GM23248 (cell line): ENCODE measurements around the gene CCDC47. TPM values are rescaled to one million over a fixed set of nuclear protein-coding genes. Genes with fewer than 3 reads are reported as not detected.

Experiments
- DNase-seq: peaks from one replicate; pipeline ENCODE4 v3.0.0-alpha.2; 2015
- H2AFZ ChIP-seq: fragments of 200-600 bp; sonication (generic); 2 replicates; pipeline ENCODE4 v1.6.1; 2016; ENCODE audit warnings: antibody characterized with exemption
- H3F3A ChIP-seq: fragments of 200-600 bp; sonication (generic); 2 replicates; pipeline ENCODE4 v1.6.1; 2016; ENCODE audit warnings: mild to moderate bottlenecking, antibody characterized with exemption, mixed run types; ENCODE audit not compliant: insufficient read depth
- H3K27ac ChIP-seq: fragments of 200-600 bp; sonication (generic); 2 replicates; pipeline ENCODE4 v1.5.1; 2016; ENCODE audit warnings: mild to moderate bottlenecking
- H3K27me3 ChIP-seq: fragments of 200-600 bp; sonication (generic); replicated peaks from 2 replicates; pipeline ENCODE4 v1.6.1; 2016; ENCODE audit warnings: mild to moderate bottlenecking; ENCODE audit not compliant: insufficient read depth
- H3K36me3 ChIP-seq: fragments of 200-600 bp; sonication (generic); 2 replicates; pipeline ENCODE4 v1.6.1; 2016; ENCODE audit warnings: low read depth, mild to moderate bottlenecking
- H3K4me1 ChIP-seq: fragments of 200-600 bp; sonication (generic); 2 replicates; pipeline ENCODE4 v1.6.1; 2016; ENCODE audit warnings: mild to moderate bottlenecking; ENCODE audit not compliant: insufficient read depth
- H3K4me2 ChIP-seq: fragments of 200-600 bp; sonication (generic); one replicate; pipeline ENCODE4 v1.6.1; 2016; ENCODE audit warnings: mild to moderate bottlenecking; ENCODE audit not compliant: unreplicated experiment
- H3K4me3 ChIP-seq: fragments of 200-600 bp; sonication (generic); 2 replicates; pipeline ENCODE4 v1.5.1; 2016; ENCODE audit warnings: mild to moderate bottlenecking
- H3K79me2 ChIP-seq: fragments of 200-600 bp; sonication (generic); 2 replicates; pipeline ENCODE4 v1.6.1; 2016; ENCODE audit warnings: mild to moderate bottlenecking; ENCODE audit not compliant: insufficient read depth
- H3K9ac ChIP-seq: fragments of 200-600 bp; sonication (generic); 2 replicates; pipeline ENCODE4 v1.6.1; 2016; ENCODE audit warnings: mild to moderate bottlenecking
- H3K9me2 ChIP-seq: fragments of 200-600 bp; sonication (generic); 2 replicates; pipeline ENCODE4 v1.6.1; 2016; ENCODE audit warnings: mixed run types, mild to moderate bottlenecking, moderate library complexity; ENCODE audit not compliant: insufficient read depth
- H3K9me3 ChIP-seq: fragments of 200-600 bp; sonication (generic); one replicate; pipeline ENCODE4 v1.6.1; 2017; ENCODE audit warnings: low read depth
- H4K20me1 ChIP-seq: fragments of 200-600 bp; sonication (generic); 2 replicates; pipeline ENCODE4 v1.6.0; 2016; ENCODE audit not compliant: insufficient read depth
- EZH2 ChIP-seq: fragments of 200-600 bp; sonication (generic); IDR thresholded peaks from 2 replicates; pipeline ENCODE4 v1.6.1; 2018; ENCODE audit warnings: antibody characterized with exemption, mild to moderate bottlenecking; ENCODE audit not compliant: insufficient read depth, poor library complexity, severe bottlenecking
- EZH2phosphoT487 ChIP-seq: fragments of 200-600 bp; sonication (generic); IDR thresholded peaks from 2 replicates; pipeline ENCODE4 v1.6.1; 2018; ENCODE audit warnings: antibody characterized with exemption, moderate library complexity, mild to moderate bottlenecking, low read depth; ENCODE audit not compliant: insufficient read depth
- WGBS, 2 experiments: methylation state at CpG; one replicate each; pipeline ENCODE4 v1.1.6; 2015 to 2017; ENCODE audit warnings: low lambda C conversion rate in 2 of 2, low coverage in 1 of 2; ENCODE audit errors: missing lambda C conversion rate in 2 of 2; 5-methylcytosine and 5-hydroxymethylcytosine counted together
- in situ Hi-C: fragments of 300-500 bp; cut with MboI; formaldehyde crosslinking; loops from 2 replicates; pipeline ENCODE4 v1.15.0; 2020
- polyA plus RNA-seq: library from polyadenylated mRNA; unstranded; fragments of >200 nt; fragmentation: Nextera tagmentation; extraction: Ambion mirVana; gene quantifications from 2 replicates; pipeline ENCODE4 v1.2.1, GENCODE V29; 2016
- total RNA-seq: library from RNA; depleted of rRNA; stranded (reverse); fragments of >200 nt; shearing (Covaris generic); gene quantifications from 2 replicates; pipeline ENCODE4 v1.2.3, GENCODE V29; 2014

Gene CCDC47
- total and polyA plus RNA-seq, 2 experiments from 2014 or later: 60.5 to 72.2 TPM

DNA sequence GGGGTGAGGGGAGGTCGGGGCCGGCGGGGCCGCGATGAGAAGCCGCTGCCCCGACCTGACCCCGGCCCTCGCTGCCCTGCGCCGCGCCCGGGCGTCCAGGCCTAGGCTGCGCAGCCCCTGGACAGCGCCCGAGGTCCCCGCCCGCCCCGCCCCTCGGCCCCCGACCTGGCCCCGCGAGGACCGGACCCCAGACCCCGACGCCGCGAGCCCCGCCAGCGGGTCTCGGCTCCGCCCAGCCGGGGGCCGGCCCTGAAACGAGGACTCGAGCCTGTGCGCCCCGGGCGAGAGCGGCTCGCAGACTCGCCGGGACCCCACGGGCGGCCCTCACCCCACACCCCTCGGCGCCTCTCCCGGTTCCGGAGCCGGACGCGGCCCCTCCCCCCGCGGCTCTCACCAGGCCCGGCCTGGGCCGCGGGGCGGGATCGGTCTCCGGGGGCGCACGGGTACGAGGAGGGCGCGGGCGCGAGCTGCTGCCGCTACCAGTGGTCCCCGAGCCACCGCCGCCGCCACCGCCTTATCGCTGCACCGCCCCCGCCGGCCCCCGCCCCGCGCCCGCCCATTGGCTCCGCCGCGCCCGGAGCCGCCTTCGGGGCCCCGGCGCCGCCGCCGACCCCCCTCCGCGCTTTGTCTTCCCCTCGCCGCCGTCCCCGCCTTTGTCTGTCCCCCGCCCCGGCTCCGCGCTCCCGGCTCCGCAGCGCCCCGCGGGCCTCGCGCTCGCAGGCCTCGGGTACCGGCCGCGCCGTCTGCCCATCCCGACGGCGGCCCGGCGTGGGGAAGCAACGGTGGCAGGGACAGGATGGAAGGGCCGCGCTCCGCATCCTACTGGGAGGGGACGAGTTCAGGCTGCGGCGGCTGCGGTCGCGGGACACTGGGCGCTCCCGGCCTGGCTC, 73.5 kb downstream of the CCDC47 start, which contains the start of gene LIMD2:
TSS of gene LIMD2 (minus strand) at position 488 of the 890 bp plus-strand sequence. CDS start 827 bp downstream, outside the sequence.
- Histone ChIP-seq H3K27ac (peak within 1 kb of the TSS; percentile 41), H3K4me1 (0 out of 2 replicates have a peak, but pooled peaks cover 4% of the 10 kb centered on the region), H2AFZ (peak within 1 kb of the TSS; percentile 78), H4K20me1 (no peaks in the 10 kb centered on the region), H3K9ac (peak within 1 kb of the TSS; percentile 56), H3K27me3 (no peaks in the 10 kb centered on the region), H3K4me3 (peak within 1 kb of the TSS; percentile 62), H3K36me3 (no peaks in the 10 kb centered on the region), H3K4me2 (peak within 1 kb of the TSS; percentile 56), H3K9me3 (no peaks in the 10 kb centered on the region), H3F3A (peaks cover 16% of the 10 kb centered on the region; the same call in 1 of the 2 replicates), H3K79me2 (no peaks in the 10 kb centered on the region), H3K9me2 (no peaks in the 10 kb centered on the region)
- peak; percentile 58 for DNase-seq
- in situ Hi-C loops: no loop called here
- TF ChIP-seq EZH2phosphoT487 (no peak), EZH2 (no peak)
- WGBS, 2 experiments: 1 to 3% methylated on average over 40 to 85 of the region's 133 CpGs

- peak; percentile 50 for DNase-seq
- H3K4me3 ChIP-seq: peak overlapping the region; percentile 62
- H3K4me2 ChIP-seq: peak overlapping the region; percentile 31
- 0 out of 2 replicates have a peak, but pooled peaks cover 4% of the 10 kb centered on the region for H3K4me1 ChIP-seq
- peaks cover 16% of the 10 kb centered on the region; the same call in 1 of the 2 replicates for H3F3A ChIP-seq
- no peaks in the 10 kb centered on the region for H3K79me2 ChIP-seq
- no peaks in the 10 kb centered on the region for H4K20me1 ChIP-seq
- H3K27me3 ChIP-seq: no peaks in the 10 kb centered on the region
- H2AFZ ChIP-seq: no peak overlapping the region
- peak overlapping the region; percentile 56; the same call in 1 of the 2 replicates for H3K9ac ChIP-seq
- no peaks in the 10 kb centered on the region for H3K9me3 ChIP-seq
- H3K27ac ChIP-seq: no peak overlapping the region
- no peaks in the 10 kb centered on the region for H3K36me3 ChIP-seq
- 15 to 37% methylated on average over 18 to 44 of the region's 45 CpGs for WGBS, 2 experiments
- in situ Hi-C loops: no loop called here
- no peak for TF ChIP-seq EZH2
- TF ChIP-seq EZH2phosphoT487: no peak
- no peaks in the 10 kb centered on the region for H3K9me2 ChIP-seq
Observed at GRCh38 chr17:63698886-63699637, 74.3 kb downstream of the CCDC47 start.

DNA sequence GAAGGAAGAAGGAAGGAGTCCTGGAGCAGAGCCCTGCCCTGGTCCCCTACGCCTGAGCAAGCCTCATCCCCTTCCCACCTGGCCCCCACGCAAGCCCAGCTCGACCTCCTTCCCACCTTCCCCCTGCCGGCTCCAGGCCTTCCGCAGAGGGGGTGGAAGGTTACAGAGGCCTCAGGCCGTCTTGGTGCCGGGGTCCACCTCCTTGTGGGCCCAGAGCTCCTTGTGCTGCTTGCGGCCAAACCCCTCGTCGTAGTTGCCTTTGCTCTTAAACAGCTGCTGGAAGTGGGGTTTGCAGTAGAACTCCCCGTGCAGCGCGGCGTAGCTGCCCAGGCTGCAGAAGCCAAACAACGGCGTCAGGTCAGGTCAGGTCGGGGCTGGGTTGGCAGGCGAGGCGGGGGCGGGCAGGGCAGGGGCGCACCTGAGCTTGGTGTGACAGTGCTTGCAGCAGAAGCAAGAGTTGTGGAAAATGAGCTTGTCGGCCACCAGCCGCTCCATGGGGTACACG, 75.0 kb downstream of the CCDC47 start:
- H3K4me1 ChIP-seq: 0 out of 2 replicates have a peak, but pooled peaks cover 4% of the 10 kb centered on the region
- WGBS, 2 experiments: 72 to 78% methylated on average over 17 to 24 of the region's 24 CpGs
- H3K36me3 ChIP-seq: no peaks in the 10 kb centered on the region
- TF ChIP-seq EZH2phosphoT487 (no peak), EZH2 (no peak)
- H3K4me2 ChIP-seq: no peak overlapping the region
- no peaks in the 10 kb centered on the region for H3K79me2 ChIP-seq
- H3K9me3 ChIP-seq: no peaks in the 10 kb centered on the region
- no peak overlapping the region for H3K27ac ChIP-seq
- H2AFZ ChIP-seq: no peak overlapping the region
- H3K9me2 ChIP-seq: no peaks in the 10 kb centered on the region
- peaks cover 16% of the 10 kb centered on the region; the same call in 1 of the 2 replicates for H3F3A ChIP-seq
- no peak overlapping the region for H3K4me3 ChIP-seq
- H3K9ac ChIP-seq: no peak overlapping the region
- in situ Hi-C loops: no loop called here
- no peaks in the 10 kb centered on the region for H3K27me3 ChIP-seq
- DNase-seq: no peak
- no peaks in the 10 kb centered on the region for H4K20me1 ChIP-seq
